Mononuclear cell (primary cell): Measurements from ENCODE around the gene SHC2. TPM values are rescaled to one million over a fixed set of nuclear protein-coding genes. Genes with fewer than 3 reads are reported as not detected.

Source experiments
- H3K27me3 ChIP-seq: 2 replicates; pipeline ENCODE4 v1.6.0; 2011; ENCODE audit warnings: low read length, control low read depth; ENCODE audit not compliant: insufficient read depth
- H3K4me1 ChIP-seq: 2 replicates; pipeline ENCODE4 v1.5.1; 2011; ENCODE audit warnings: mild to moderate bottlenecking, low read length, control low read depth; ENCODE audit not compliant: insufficient read depth
- H3K4me3 ChIP-seq: 2 replicates; pipeline ENCODE4 v1.5.1; 2011; ENCODE audit warnings: mild to moderate bottlenecking, low read length, moderate library complexity
- H3K9me3 ChIP-seq: 2 replicates; pipeline ENCODE4 v1.5.1; 2011; ENCODE audit warnings: low read depth, mild to moderate bottlenecking, control low read depth, low read length
- total RNA-seq: library from RNA; depleted of rRNA; stranded (reverse); fragments of >200 nt; gene quantifications from one replicate; pipeline ENCODE4 v1.2.3, GENCODE V29; 2012

The SHC2 gene
- total RNA-seq, 1 donor: 0.42 TPM

DNA sequence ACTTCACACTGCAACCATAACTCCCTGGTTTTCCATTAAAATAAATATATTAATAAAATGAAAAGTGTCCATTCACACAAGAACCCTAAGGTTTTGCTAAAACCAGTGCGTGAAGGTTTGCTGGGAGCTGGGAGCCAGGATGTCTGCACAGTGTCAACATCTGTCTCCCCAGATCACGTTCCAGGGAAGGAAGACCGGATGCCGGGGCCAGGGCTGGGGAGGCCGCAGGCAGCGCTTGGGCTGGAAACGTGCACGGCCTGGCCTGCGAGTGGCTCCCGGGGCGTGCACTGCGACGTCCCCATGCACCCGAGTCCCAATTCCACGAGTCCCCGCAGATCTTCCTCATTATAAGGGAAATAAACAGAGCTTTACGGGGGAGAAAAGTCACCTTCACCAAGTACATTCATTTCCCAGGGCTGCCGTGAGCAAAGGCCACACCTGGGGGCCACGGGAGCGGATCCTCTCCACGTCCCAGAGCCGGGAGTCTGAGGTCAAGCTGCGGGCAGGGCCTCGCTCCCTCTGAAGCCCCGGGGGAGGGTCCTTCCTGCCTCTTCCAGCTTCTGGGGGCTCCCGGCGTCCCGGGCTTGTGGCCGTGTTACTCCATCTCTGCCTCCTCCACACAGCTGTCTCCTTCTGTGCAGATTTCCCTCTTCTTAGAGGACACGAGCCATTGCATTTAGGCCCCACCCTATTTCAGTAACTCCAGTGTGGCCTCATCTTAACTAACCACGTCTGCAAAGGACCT, 12.8 kb downstream of the SHC2 start:
- Histone ChIP-seq H3K9me3 (no peaks in the 10 kb centered on the region), H3K4me1 (no peaks in the 10 kb centered on the region), H3K4me3 (no peak overlapping the region), H3K27me3 (no peaks in the 10 kb centered on the region)

- no peaks in the 10 kb centered on the region for H3K4me1 ChIP-seq
- no peaks in the 10 kb centered on the region for H3K27me3 ChIP-seq
- no peaks in the 10 kb centered on the region for H3K9me3 ChIP-seq
- no peak overlapping the region for H3K4me3 ChIP-seq
Measured at GRCh38 chr19:447064-447426, 13.8 kb downstream of the SHC2 start.

DNA sequence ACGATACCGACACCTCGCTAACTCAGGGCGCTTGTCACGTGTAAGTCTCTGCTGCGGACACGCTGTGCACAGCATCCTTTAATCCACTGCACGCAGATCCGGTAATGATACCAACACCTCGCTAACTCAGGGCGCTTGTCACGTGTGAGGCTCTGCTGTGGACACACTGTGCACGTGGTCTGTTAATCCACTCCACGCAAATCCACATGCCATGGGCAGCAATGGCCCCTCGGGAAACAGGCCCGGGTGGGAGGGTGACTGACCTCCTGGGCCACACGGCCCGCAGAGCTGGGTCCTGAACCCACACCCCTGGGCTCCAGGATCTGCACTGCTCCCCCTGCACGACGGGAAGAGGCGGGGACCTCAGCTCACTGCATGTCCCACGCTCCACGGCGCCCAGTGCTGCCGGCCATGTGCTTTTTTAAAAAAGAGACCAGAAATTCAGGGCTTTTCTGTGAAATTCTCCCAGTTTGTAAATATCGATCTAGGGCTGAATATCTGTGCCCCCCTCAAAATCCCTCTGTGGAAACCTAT, 16.1 kb downstream of the SHC2 start:
- H3K4me3 ChIP-seq: no peak overlapping the region
- no peaks in the 10 kb centered on the region for H3K27me3 ChIP-seq
- H3K9me3 ChIP-seq: no peaks in the 10 kb centered on the region
- no peaks in the 10 kb centered on the region for H3K4me1 ChIP-seq

DNA sequence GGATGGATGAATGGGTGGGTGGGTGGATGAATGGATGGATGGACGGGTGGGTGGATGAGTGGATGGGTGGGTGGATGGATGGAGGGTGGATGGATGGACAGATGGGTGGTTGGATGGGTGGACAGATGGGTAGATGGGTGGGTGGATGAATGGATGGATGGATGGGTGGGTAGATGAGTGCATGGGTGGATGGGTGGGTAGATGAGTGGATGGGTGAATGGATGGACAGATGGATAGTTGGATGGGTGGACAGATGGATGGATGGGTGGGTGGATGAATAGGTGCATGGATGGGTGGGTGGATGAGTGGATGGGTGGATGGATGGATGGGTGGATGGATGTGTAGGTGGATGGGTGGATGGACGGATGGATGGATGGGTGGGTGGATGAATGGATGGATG, 17.8 kb downstream of the SHC2 start:
- Histone ChIP-seq H3K9me3 (no peaks in the 10 kb centered on the region), H3K27me3 (no peaks in the 10 kb centered on the region), H3K4me1 (no peaks in the 10 kb centered on the region), H3K4me3 (no peak overlapping the region)

GRCh38 chr19:442085-442484, 18.7 kb downstream of the SHC2 start:
- H3K4me1 ChIP-seq: no peaks in the 10 kb centered on the region
- no peaks in the 10 kb centered on the region for H3K9me3 ChIP-seq
- H3K4me3 ChIP-seq: no peak overlapping the region
- no peaks in the 10 kb centered on the region for H3K27me3 ChIP-seq

DNA sequence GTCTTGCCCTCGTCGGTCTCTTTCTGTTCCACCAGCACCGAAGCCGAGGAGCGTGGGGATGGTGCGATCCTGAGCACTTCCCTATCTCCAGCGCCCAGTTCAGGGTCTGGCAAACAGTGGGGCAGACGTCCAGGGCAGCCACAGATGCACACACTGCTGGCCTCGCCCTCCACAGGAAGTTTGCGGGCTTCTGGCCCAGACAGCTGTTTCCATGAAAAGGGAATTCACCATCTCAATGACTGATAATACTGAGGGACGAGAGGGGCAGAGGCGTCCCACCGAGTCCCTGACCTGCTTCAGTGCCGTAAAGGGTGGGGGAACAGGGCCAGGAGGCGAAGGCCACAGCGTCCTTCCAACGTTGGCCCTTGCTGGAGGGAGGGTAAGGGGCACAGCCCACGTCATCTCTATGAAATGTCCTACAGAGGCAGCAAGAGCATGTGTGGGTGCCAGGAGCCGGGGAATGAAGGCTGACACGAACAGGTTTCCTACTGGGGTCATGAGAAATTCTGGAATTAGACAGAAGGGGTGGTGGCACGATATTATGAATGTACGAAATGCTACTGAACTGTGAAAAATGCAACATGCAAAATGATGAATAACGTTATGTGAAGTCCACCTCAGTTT, 19.5 kb downstream of the SHC2 start:
- no peak overlapping the region for H3K4me3 ChIP-seq

DNA sequence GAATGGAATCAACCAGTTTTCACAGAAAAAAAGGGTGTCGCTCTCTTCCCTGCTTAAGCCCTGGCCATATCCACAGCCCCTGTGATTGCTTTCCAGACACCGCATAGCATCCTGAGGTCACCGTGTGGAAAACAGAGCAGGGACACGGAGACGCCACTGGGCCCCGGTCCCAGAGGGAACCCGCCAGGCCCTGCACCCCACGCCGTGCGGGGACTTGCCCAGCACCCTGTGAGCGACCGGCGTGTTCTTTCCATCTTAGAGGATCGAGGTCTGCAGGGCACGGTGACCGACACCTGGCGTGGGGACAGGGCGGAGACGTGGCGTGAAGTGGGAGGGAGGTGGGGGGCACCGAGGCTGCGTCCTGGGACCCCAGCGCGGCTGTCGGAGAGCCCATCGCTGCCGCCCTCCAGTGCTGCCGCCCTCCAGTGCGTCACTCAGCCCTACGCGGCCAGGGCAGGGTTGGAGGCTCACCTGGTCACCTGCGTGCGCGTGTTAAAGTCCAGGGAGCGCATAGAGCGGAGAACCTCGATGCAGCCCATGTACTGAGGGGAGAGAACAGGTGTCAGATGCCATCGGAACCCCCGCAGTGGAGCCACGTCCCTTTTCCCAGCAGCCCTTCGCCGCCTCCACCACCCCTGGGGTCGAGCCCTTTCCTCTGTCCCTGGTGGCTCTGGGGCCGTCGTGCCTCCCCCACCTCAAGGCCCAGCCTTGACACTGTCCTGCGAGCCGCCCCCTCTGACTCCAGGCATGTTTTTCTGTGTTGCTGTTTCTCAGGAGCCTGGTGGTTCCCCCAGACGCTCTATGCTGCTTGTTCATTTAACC, 20.2 kb downstream of the SHC2 start:
- Histone ChIP-seq H3K4me3 (no peak overlapping the region), H3K27me3 (no peaks in the 10 kb centered on the region), H3K4me1 (no peaks in the 10 kb centered on the region), H3K9me3 (no peaks in the 10 kb centered on the region)

More for the DNA sequence above, 19.5 kb downstream of the SHC2 start:
- Histone ChIP-seq H3K4me1 (no peaks in the 10 kb centered on the region), H3K9me3 (no peaks in the 10 kb centered on the region), H3K27me3 (no peaks in the 10 kb centered on the region)

GRCh38 chr19:439167-439900, 21.5 kb downstream of the SHC2 start:
- H3K9me3 ChIP-seq: no peaks in the 10 kb centered on the region
- H3K4me3 ChIP-seq: no peak overlapping the region
- H3K27me3 ChIP-seq: no peaks in the 10 kb centered on the region
- H3K4me1 ChIP-seq: no peaks in the 10 kb centered on the region

DNA sequence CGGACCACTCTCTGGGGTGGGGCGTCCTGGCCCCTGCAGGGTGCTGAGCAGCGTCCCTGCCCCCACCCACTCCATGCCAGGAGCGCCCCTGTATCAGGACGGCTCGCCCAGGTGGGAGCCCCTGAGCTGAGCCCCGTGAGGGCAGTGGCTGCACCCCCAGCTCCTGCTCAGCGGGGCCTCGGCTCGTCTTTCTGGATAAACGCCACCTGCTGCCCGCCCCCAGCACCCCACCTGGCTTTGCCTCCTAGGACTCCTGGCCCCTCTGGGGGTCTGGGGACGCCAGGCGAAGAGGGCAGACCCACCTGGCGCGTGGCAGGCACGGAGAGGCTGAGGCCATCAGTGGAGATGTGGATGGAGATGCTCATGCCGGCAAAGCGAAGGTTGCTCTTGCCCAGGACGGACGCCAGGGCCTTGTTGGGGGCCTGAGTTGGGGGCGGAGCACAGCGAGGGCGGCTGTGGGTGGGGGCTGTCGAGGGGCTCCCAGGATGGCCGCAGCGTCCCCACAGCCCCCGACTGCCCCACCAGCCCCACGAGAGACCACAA, 22.3 kb downstream of the SHC2 start:
- Histone ChIP-seq H3K9me3 (no peaks in the 10 kb centered on the region), H3K27me3 (no peaks in the 10 kb centered on the region), H3K4me3 (no peak overlapping the region), H3K4me1 (no peaks in the 10 kb centered on the region)

GRCh38 chr19:437041-437440, 23.8 kb downstream of the SHC2 start:
- Histone ChIP-seq H3K9me3 (no peaks in the 10 kb centered on the region), H3K27me3 (no peaks in the 10 kb centered on the region), H3K4me3 (no peak overlapping the region), H3K4me1 (no peaks in the 10 kb centered on the region)

GRCh38 chr19:436413-436950, 24.4 kb downstream of the SHC2 start:
- Histone ChIP-seq H3K27me3 (no peaks in the 10 kb centered on the region), H3K9me3 (no peaks in the 10 kb centered on the region)

DNA sequence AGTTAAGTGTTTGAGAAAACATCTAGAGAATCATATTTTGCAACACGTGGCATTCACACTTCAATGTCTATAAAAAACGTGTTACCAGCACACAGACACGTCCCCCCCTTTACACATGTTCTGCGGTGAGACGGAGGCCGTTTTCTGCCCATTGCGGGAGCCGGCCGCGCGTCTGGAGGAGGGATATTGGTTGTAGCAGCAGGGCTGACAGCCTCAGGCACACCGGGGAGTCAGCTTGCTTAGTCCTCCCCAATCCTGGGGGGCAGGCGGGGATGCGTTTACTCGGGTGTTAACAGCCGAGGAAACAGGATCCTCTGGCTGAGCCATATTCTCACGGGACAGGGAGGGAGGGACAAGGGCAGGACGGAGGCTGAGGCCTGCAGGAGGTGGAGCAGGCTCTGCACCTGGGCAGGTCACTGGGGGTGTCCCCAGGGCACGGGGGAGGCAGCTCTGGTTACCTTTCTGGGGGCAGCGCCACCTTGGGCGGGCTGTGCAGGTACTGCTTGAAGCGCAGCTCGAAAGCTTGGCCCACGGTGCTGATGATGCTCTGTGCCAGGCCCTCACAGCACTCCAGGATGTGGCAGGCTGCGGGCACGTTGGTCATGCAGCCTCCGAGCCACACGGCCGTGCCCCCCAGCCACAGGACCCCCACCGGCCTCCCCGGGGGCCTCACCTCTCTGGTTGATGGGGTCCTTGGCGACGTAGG, 25.0 kb downstream of the SHC2 start:
- Histone ChIP-seq H3K4me1 (no peaks in the 10 kb centered on the region), H3K27me3 (no peaks in the 10 kb centered on the region), H3K9me3 (no peaks in the 10 kb centered on the region), H3K4me3 (no peak overlapping the region)

More at GRCh38 chr19:436413-436950, 24.4 kb downstream of the SHC2 start:
- H3K4me3 ChIP-seq: no peak overlapping the region
- H3K4me1 ChIP-seq: no peaks in the 10 kb centered on the region

DNA sequence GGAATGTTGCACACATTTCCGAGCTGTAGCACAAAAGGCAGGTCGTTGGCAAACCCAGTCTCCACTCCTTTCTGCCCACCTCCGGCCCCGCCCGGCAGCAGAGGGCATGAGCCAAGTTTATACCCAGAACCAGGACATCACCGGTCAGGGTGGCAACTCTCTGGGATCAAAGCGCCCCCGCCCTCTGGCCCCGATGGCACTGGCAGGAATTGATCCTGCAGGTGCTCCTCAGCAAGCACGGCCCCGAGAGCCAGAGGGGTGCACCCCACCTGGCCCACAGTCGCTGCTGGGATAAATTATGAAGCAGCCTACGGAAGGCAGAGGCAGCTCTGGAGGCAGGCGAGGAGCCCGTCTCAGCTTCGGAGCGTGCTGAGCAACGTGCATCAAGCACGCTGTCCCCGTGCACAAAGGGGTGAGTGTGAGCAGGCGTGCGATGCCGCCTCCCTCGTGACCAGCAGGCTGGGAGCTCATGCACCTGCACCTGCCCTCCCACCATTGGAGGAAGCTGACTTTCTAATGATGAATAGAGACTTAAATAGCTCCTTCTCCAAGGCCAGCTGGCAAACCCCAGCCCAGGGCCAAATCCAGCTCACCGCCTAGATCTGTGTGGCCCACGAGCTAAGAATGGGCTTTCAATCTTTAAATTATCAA, 25.7 kb downstream of the SHC2 start:
- Histone ChIP-seq H3K4me3 (no peak overlapping the region), H3K27me3 (no peaks in the 10 kb centered on the region)

More for the DNA sequence above, 25.7 kb downstream of the SHC2 start:
- Histone ChIP-seq H3K9me3 (no peaks in the 10 kb centered on the region), H3K4me1 (no peaks in the 10 kb centered on the region)
